Ascending aorta (tissue), 2 donors: Measurements from ENCODE around the gene KCNG2. TPM values are rescaled to one million over a fixed set of nuclear protein-coding genes. Genes with fewer than 3 reads are reported as not detected.

ENCODE experiments used
- DNase-seq, 2 donors: peaks; one replicate each; pipeline ENCODE4 v3.0.0-alpha.2; 2019; ENCODE audit warnings: low spot score in 2 of 2
- H3K27ac ChIP-seq, 2 donors: fragments of 200-600 bp; sonication (generic); one replicate each; pipeline ENCODE4 v1.5.1; 2016 to 2017; ENCODE audit warnings: mild to moderate bottlenecking in 1 of 2
- H3K27me3 ChIP-seq: fragments of 200-600 bp; sonication (generic); one replicate; pipeline ENCODE4 v1.5.1; 2017
- H3K36me3 ChIP-seq, 2 donors: fragments of 200-600 bp; sonication (generic); one replicate each; pipeline ENCODE4 v1.5.1; 2016
- H3K4me1 ChIP-seq, 2 donors: fragments of 200-600 bp; sonication (generic); one replicate each; pipeline ENCODE4 v1.5.1; 2016 to 2017; ENCODE audit warnings: mild to moderate bottlenecking in 1 of 2
- H3K4me3 ChIP-seq, 2 donors: fragments of 200-600 bp; sonication (generic); one replicate each; pipeline ENCODE4 v1.5.1; 2016 to 2017; ENCODE audit warnings: mild to moderate bottlenecking in 1 of 2
- H3K9me3 ChIP-seq, 2 donors: fragments of 200-600 bp; sonication (generic); one replicate each; pipeline ENCODE4 v1.5.1; 2016
- CTCF ChIP-seq, 3 experiments: fragments of 200-600 bp in 2 of 3; fragments of 450-650 bp in 1 of 3; sonication (generic) in 2 of 3; IDR thresholded peaks; one replicate each; pipeline ENCODE4 v1.5.1; 2016 to 2019; ENCODE audit warnings: antibody characterized with exemption in 3 of 3, mild to moderate bottlenecking in 1 of 3, moderate library complexity in 1 of 3
- intact Hi-C: fragments of 100-400 bp; cut with DNase I; formaldehyde crosslinking; loops from one replicate; pipeline ENCODE4 v1.15.1; 2023
- total RNA-seq: library from RNA; depleted of rRNA; stranded (reverse); fragments of >200 nt; gene quantifications from one replicate; pipeline ENCODE4 v1.1.0, GENCODE V29; 2016

Gene KCNG2
- total RNA-seq, 1 donor from 2014 or later = not detected

GRCh38 chr18:79936641-79937040 lies 138.9 kb downstream of the KCNG2 start:
- H3K27ac ChIP-seq = no peak overlapping the region

DNA sequence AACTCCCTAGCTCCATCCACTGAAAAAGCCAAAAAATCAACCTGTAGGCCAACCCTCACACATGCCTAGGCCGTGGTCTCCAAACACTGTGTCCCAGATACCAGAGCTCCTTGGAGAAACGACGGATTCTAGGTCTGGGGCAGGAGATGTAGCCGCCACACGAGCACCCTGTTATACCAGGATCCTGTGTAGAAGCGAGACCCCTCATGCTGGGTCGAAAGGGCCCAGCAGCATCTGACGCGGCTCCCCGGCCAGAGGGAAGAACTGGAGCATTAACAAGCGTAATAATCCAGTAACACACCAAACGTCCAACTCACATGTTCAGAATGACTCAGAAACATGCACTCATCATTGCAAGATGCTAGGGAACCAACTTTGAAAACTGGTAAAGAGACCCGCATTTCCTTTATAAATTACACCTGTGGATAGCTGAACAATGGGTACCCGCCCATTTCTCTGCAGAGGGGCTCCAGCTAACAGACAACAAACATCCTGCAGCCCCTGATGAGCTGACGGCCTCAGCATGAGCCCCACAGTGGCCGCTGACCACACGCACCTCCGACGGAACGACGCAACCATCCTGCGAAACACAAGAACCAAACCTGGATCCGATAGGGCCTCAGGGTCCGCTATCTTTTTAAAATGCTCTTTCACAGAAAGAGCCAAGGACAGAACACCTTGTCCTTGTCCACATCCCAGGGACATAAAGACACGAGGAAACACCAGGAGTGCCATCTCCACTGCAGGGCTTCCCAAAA lies 139.5 kb downstream of the KCNG2 start:
- Histone ChIP-seq H3K27ac (no peak overlapping the region), H3K9me3 (peaks cover 7 to 22% of the 10 kb centered on the region in 2 donors), H3K27me3 (no peaks in the 10 kb centered on the region), H3K36me3 (peaks cover 24 to 79% of the 10 kb centered on the region in 2 donors), H3K4me3 (no peak overlapping the region), H3K4me1 (no peaks in the 10 kb centered on the region)
- peak in 1 of 2 donors; percentile 30 for DNase-seq
- intact Hi-C loops = no loop called here
- TF ChIP-seq CTCF (IDR thresholded peaks at IDR 0.05) = no peak

More at GRCh38 chr18:79936641-79937040, 138.9 kb downstream of the KCNG2 start:
- no peak for DNase-seq
- Histone ChIP-seq H3K4me3 (no peak overlapping the region), H3K9me3 (peaks cover 7 to 28% of the 10 kb centered on the region in 2 donors), H3K36me3 (peaks cover 19 to 73% of the 10 kb centered on the region in 2 donors), H3K27me3 (no peaks in the 10 kb centered on the region), H3K4me1 (no peaks in the 10 kb centered on the region)
- TF ChIP-seq CTCF (IDR thresholded peaks at IDR 0.05) = no peak
- intact Hi-C loops = no loop called here

DNA sequence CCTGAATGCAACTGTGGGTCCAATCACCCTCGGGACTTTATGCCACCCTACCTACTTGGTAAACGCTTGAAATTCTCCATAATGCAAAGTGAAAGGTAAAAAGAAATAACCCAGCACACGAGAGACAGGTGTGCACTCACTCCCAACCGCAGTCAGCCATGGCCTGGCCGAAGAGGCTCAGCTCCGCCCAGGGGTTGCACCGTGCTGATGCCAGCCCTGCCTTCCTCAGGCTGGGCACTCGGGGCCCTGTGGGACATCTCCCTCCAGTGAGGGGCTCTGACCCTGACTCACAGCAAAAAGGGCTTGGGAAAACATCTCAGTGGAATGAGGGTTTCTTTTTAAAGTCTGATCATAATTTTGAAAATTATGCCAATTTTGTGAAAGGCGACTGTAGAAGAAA lies 140.5 kb downstream of the KCNG2 start:
- DNase-seq = peak in 1 of 2 donors; percentile 19
- Histone ChIP-seq H3K4me1 (no peaks in the 10 kb centered on the region), H3K27me3 (no peaks in the 10 kb centered on the region), H3K9me3 (peaks cover 2 to 13% of the 10 kb centered on the region in 2 donors), H3K4me3 (no peak overlapping the region), H3K27ac (no peak overlapping the region), H3K36me3 (peaks cover 31 to 88% of the 10 kb centered on the region in 2 donors)
- intact Hi-C loops = no loop called here
- no peak for TF ChIP-seq CTCF (IDR thresholded peaks at IDR 0.05)

- Histone ChIP-seq H3K4me1 (no peaks in the 10 kb centered on the region), H3K36me3 (peaks cover 33 to 82% of the 10 kb centered on the region in 2 donors), H3K27me3 (no peaks in the 10 kb centered on the region), H3K4me3 (no peak overlapping the region), H3K27ac (no peak overlapping the region), H3K9me3 (peaks cover 0 to 4% of the 10 kb centered on the region in 2 donors)
- TF ChIP-seq CTCF (IDR thresholded peaks at IDR 0.05) = no peak
- intact Hi-C loops = no loop called here
- no peak for DNase-seq
Measured at GRCh38 chr18:79939096-79939495, 141.4 kb downstream of the KCNG2 start.

DNA sequence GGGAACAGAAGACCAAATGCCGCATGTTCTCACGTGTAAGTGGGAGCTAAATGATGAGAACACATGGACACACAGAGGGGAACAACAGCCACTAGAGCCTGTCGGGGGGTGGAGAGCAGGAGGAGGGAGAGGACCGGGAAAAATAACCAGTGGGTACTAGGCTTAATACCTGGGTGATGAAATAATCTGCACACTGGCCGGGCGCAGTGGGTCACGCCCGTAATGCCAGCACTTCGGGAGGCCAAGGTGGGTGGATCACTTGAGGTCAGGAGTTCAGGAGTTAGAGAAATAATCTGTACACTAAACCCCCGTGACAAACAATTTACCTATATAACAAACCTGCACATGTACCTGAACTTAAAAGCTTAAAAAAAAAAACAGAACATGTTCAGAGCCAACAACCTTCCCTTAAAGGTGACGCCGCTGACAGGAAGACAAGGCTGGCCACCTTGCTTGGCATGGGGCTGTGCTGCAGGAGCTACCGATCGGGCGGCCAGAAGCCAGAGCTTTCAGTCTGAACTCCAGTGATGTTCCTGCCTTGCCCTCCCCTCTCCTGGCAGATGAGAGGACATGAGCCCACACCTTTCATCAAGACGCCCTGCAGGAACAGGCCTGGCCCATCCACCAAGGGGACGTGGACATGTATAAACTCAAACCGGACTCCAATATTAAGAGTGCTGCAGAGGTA lies 142.5 kb downstream of the KCNG2 start:
- H3K36me3 ChIP-seq = peaks cover 28 to 71% of the 10 kb centered on the region in 2 donors
- H3K27ac ChIP-seq = no peak overlapping the region
- no peak overlapping the region for H3K4me3 ChIP-seq
- peaks cover 0 to under 1% of the 10 kb centered on the region in 2 donors for H3K4me1 ChIP-seq
- H3K9me3 ChIP-seq = no peaks in the 10 kb centered on the region
- intact Hi-C loops = no loop called here
- no peaks in the 10 kb centered on the region for H3K27me3 ChIP-seq
- peak in 1 of 2 donors; percentile 38 for DNase-seq
- no peak for TF ChIP-seq CTCF (IDR thresholded peaks at IDR 0.05)
